PC-3 (cell line): ENCODE data around the gene LMAN2L.

ENCODE experiments used
- EZH2phosphoT487 ChIP-seq: fragments of 300-600 bp; sonication (generic); IDR thresholded peaks from 2 replicates; pipeline ENCODE4 v1.6.1; 2018; ENCODE audit warnings: mild to moderate bottlenecking, antibody characterized with exemption, low read length, borderline replicate concordance
- TF ChIP-seq, protein P1 (sequence below): fragments of 300-600 bp; sonication (generic); conservative IDR thresholded peaks from 2 replicates; pipeline ENCODE4 v1.5.1; 2017; ENCODE audit warnings: antibody characterized with exemption, low read depth, mild to moderate bottlenecking, low read length

GRCh38 chr2:96716388-96716787, 23.5 kb downstream of the LMAN2L start:
- TF ChIP-seq EZH2phosphoT487, result no peak
- TF ChIP-seq, protein P1, sequence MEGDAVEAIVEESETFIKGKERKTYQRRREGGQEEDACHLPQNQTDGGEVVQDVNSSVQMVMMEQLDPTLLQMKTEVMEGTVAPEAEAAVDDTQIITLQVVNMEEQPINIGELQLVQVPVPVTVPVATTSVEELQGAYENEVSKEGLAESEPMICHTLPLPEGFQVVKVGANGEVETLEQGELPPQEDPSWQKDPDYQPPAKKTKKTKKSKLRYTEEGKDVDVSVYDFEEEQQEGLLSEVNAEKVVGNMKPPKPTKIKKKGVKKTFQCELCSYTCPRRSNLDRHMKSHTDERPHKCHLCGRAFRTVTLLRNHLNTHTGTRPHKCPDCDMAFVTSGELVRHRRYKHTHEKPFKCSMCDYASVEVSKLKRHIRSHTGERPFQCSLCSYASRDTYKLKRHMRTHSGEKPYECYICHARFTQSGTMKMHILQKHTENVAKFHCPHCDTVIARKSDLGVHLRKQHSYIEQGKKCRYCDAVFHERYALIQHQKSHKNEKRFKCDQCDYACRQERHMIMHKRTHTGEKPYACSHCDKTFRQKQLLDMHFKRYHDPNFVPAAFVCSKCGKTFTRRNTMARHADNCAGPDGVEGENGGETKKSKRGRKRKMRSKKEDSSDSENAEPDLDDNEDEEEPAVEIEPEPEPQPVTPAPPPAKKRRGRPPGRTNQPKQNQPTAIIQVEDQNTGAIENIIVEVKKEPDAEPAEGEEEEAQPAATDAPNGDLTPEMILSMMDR, result no peak
